ENCODE data around the gene ZEB2.

ZEB2 gene

GRCh38 chr2:144512470-144512869 is 7.4 kb downstream of the ZEB2 start:
- no peak for DNase-seq

GRCh38 chr2:144511937-144512336 is 8.0 kb downstream of the ZEB2 start:
- no peak for DNase-seq

DNA sequence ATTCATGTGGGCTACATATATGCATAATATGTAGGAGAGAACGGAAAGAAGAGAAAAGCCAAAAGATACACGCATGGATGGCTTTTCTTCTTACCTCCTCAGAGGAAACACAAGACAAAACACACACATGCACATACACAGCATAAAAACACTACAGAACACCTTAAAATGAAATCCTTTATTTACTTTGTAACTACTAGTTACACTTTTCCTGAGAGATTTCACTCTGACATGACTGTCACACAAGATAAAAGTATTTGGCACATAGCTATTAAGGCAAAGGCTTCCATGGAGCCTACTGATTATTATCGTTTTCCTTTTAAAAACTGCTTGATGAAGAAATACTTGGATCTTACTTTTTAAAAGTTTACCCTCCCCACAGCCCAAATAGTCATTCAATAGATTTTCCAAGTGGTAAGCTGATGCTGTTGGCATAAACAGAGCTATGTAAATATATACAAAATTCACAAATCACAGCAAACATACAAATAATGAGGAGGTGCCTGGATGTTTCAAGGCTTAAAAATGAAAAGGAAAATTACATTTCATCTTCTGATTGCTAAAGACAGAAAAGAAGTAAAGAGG is 8.6 kb downstream of the ZEB2 start:
- DNase-seq: no peak

DNA sequence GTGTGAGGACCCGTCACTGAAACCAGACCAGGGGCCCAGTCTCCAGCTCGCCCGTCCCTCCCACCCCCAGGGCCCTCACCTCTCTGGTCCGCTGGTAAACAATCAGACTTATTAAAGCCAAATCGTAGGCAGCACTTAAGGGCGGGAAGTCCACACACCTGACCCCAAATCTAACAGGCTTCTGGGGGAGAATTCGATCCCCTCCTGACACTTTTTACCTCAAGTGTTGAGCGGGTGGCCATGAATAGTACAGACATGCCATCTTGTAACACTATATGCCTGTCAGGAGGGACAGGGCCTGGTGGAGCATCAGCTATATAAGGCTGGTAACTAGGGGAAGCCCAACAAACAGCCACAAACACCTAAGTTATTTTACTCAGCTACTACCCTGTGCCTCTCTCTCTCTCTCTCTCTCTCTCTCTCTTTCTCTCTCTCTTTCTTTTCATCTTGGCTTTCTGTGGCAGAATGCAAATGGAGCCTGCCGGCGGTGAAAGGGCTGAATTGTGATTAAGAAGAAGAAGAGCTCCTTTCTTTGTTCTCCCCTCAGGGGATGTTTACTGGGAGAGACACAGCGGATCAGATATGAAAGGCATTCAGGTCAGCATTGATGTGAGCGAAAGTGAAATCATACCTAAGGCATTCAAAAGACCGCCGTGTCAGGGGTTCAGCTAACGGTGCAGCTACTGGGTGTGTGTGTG is 9.5 kb downstream of the ZEB2 start:
- DNase-seq: no peak

- no peak for DNase-seq
Measured at GRCh38 chr2:144509879-144510221, 10.1 kb downstream of the ZEB2 start.

DNA sequence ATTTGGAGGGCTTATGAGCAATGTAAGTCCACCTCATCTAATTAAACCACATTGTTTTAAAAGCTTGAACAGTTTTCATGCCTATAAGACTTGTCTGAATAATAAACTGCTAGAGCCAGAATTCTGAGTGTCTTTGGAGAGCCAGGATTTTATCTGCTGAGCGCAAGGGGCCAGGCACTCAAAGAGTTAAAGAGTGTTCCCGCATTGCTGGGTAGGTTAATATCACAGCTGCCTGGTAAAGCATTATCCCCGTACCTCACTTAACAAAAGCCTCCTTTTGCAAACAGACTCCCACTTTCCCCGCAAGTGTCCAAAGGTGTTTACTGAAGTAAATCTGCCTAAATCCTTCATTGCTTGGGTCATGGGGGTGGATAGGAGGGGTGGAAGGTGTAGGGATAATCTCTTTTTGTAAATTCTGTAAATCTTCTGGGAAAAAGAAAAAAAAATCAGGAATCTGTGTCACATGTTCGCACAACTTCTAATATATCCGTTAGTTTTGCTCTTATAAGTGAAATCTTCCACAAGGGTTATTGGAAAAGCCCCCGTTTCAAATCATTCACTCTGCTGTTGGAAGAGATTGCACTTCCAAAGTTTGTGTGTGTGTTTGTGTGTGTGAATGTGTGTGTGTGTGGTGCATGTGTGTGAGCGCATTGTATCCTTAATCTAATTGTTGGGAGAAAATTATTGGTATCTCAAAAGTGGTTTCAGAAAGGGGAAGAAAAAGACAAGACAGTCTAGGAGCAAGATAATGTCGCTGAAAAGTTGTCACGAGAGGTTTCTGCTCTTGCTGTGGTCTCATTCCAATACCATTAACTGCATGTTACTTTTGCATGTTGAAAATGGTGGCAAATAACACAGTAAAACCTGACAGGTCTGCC is 10.7 kb downstream of the ZEB2 start:
- no peak for DNase-seq

DNA sequence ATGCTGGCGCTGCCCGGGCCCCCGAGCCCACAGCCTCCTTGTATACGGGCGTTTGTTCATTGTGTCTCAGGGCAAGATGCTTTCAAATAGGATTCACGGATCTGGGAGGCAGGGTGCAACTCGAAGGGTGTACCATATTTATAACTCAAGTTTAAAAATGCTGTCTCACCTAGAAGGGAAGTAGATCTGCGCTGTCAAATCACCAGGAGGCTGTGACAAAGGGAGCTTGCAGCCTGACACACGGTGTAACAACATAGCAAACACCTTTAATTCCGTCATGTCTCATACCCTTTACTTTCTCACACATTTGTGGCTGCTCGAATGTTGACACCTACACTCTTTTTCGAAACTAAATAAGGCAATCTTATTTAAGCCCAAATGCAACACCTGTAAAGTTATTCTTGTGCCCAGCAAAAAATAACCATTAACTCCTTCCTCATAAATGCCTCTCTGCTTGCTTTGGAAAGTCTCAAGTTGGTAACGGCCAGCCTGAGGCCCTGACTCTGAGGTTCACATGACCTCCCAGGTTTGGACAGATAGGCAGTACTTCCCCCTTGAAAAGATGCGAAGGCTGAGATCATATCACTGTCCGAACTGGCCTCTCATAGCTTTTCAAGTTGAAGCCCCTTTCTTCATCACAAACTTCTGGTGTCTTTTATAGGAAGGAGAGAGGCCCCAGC is 11.6 kb downstream of the ZEB2 start:
- no peak for DNase-seq

- DNase-seq: no peak
Measured at GRCh38 chr2:144507441-144508171, 12.3 kb downstream of the ZEB2 start.

GRCh38 chr2:144505245-144505831 is 14.6 kb downstream of the ZEB2 start:
- no peak for DNase-seq

GRCh38 chr2:144504218-144504641 is 15.7 kb downstream of the ZEB2 start:
- DNase-seq: no peak

- no peak for DNase-seq
Measured at GRCh38 chr2:144503242-144503641, 16.7 kb downstream of the ZEB2 start.

GRCh38 chr2:144502369-144502768 is 17.6 kb downstream of the ZEB2 start:
- no peak for DNase-seq

- no peak for DNase-seq
Measured at GRCh38 chr2:144501627-144502026, 18.3 kb downstream of the ZEB2 start.

- DNase-seq: no peak
Measured at GRCh38 chr2:144501118-144501517, 18.8 kb downstream of the ZEB2 start.

DNA sequence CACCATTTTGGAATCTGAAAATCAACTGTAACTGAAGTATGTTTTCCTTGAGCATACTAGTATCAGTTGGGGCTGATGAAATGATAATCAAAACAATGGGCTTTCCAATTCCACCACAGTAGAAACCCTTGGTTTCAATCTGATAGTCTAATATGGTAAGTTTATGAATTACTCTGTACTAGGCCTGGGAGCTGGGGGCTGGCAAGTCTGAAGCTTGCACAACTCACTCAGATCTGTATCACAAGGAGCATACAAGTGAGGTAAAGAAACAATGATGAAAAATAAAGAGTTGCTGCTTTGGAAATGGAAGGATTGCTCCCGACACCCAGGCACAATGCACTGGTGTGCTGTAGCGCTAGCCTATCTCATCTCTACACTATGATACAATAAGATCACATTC is 19.4 kb downstream of the ZEB2 start:
- no peak for DNase-seq

- DNase-seq: no peak
Measured at GRCh38 chr2:144498277-144498676, 21.6 kb downstream of the ZEB2 start.

DNA sequence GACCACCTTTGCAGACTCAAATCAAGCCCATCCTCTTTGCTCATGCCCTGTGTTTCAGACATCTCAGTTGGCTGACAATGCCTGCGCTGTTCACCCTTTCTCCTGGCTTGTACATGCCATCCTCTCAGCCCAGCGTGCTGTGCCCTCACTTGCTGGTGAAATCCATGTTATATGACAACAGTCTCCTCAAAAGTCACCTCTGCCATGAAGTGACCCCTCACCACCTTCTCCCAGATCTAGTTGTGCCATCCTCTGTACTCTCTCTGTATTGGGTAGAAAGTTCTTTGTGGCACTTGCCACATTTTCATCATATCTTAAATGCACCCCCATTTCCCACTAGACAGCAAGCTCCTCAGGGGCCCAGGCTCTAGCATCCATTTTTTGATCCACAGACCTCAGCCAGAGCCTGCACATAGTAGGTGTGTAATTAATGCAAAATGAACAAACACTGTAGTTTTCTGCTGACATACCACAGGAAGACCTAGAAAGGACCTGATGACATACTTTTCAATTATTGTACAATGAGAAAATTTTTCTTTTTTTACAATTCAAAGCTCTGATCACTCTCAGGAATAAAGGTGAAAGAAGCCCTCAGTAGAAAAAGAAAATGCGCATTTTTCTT is 22.8 kb downstream of the ZEB2 start:
- DNase-seq: no peak

DNA sequence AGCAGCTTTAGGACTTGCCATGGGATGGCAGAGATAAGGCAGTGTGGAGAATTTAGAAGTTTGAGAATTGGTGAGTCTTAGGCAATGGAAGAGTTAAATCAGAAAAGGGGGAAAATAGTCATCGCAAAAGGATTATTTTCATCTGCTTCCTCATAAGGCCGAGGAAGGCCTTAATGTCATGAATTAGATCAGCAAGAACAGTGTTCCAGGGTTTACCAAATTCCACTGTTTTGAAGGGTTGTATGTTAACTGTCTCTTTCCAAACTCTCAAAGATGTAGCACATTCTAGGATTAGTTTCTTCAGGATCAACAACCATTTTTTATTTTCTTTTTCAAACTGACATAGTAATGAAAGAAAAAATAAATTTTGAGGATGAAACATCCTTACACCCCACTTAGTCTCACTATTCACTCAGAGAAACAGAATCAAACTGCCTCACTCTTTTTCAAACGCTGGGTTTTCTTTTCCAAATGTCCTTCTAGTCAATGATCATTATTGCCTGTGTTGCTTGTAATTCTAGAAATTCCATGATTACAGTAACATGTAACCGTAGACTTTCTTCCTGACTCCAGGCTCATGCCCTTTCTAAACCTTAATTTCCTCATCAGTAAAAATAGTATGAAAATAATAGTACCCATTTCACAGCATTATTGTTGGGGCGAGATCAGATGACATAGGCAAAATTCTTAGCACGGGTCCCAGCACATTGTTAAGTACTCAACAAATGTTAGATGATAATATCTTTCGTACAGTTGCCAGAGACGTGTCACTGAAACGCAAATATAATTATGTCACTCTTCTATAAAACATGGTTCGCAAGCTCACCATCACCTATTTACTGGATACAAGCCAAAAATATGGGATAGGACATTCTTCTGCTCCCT is 23.6 kb downstream of the ZEB2 start:
- no peak for DNase-seq

GRCh38 chr2:144495227-144496091 is 24.5 kb downstream of the ZEB2 start:
- DNase-seq: no peak

Measured in CD4-positive, alpha-beta T cell treated with Interleukin-17A for 4 hours (primary cell).